ENCODE data around the gene NKAPL.

DNA sequence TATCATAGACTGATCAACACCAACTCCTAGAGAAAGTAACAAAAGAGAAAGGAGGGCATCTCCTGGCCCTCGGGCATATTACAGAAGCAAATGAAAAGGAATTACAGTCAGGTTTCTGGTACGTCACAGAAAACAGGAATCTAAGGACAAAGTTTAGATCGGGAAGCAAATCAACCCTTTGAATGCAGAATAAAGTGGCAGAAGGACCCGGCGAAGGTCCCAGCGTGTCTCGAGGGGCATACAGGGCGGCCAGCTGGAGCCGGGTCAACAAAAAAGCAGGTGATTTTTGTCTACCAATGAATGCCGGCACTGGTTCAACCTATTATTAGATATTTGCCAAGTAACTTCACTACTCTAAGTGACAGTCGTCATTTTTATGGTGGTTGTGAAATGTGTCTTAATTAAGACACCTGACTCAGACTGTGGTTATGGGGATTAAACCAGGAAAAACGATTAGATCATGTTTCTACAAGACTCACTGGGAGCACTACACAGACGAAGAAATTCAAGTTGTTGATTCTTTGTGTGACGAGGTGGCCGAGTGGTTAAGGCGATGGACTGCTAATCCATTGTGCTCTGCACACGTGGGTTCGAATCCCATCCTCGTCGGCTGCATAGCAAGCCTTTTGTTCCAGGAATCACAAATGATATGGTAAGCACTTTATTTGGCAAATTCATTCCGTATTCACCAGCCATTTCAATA lies 46.4 kb upstream of the NKAPL start:
- no peak for TF ChIP-seq EZH2 (IDR thresholded peaks at IDR 0.05; ENCODE audit: low read length, unreplicated experiment)
- TF ChIP-seq, protein P1, sequence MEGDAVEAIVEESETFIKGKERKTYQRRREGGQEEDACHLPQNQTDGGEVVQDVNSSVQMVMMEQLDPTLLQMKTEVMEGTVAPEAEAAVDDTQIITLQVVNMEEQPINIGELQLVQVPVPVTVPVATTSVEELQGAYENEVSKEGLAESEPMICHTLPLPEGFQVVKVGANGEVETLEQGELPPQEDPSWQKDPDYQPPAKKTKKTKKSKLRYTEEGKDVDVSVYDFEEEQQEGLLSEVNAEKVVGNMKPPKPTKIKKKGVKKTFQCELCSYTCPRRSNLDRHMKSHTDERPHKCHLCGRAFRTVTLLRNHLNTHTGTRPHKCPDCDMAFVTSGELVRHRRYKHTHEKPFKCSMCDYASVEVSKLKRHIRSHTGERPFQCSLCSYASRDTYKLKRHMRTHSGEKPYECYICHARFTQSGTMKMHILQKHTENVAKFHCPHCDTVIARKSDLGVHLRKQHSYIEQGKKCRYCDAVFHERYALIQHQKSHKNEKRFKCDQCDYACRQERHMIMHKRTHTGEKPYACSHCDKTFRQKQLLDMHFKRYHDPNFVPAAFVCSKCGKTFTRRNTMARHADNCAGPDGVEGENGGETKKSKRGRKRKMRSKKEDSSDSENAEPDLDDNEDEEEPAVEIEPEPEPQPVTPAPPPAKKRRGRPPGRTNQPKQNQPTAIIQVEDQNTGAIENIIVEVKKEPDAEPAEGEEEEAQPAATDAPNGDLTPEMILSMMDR (conservative IDR thresholded peaks at IDR 0.05; ENCODE audit: low read depth, low read length): peak; percentile 56
- TF ChIP-seq EZH2phosphoT487 (IDR thresholded peaks at IDR 0.05; ENCODE audit: borderline replicate concordance, low read length): no peak

All from PC-3 (cell line).